PC-3 (cell line): ENCODE measurements around the gene RC3H2.

Experiments
- EZH2 ChIP-seq: fragments of 300-600 bp; sonication (generic); IDR thresholded peaks from one replicate; pipeline ENCODE4 v1.6.1; 2017; ENCODE audit warnings: antibody characterized with exemption, mild to moderate bottlenecking, low read length; ENCODE audit not compliant: unreplicated experiment
- TF ChIP-seq, protein P1 (sequence below): fragments of 300-600 bp; sonication (generic); conservative IDR thresholded peaks from 2 replicates; pipeline ENCODE4 v1.5.1; 2017; ENCODE audit warnings: antibody characterized with exemption, low read depth, mild to moderate bottlenecking, low read length

DNA sequence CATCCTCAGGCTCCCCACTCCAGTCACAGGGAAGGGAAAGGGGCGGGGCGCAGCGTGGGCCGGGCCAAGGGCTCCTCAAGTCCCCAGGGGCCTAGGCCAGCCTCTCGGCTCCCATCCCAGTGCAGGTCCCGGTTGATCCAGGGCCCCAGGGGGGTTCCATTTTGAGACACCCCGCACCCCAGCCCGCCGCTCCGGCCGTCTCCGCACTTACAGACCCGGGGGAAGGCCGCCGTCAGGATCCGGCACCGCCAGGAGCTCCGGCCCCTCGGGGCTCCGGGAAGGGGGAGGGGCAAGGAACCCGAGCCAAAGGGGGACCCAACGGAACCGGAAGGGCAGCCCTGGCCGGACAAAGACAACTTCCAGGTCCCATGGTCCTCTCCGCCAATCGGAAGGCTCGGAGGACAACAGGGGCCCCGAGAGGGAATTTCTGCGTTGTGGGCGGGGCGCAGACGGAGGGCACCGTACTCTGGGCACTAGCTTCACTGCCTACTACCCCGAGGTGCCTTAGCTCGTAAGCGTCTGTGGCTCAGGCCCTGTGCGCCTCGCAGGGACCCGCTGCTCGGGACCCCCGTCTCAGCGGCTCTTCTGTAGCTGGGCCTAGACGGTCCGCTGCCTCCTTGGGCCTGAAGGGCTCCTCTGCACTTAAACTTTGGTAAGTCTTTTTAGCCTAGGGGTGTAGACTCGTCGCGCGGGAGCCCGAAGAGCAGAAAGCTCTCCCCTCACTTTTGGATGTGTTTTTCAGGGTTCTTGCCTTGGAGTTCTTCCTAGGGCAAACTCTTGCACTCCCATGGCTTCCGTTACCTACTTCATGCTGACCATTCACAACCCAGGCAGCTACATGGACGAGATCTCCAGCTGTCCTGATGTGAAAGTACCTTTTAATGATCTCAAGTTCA is 26.3 kb upstream of the RC3H2 start, which contains the start of gene ZBTB26:
- no peak for TF ChIP-seq EZH2
- TF ChIP-seq, protein P1, sequence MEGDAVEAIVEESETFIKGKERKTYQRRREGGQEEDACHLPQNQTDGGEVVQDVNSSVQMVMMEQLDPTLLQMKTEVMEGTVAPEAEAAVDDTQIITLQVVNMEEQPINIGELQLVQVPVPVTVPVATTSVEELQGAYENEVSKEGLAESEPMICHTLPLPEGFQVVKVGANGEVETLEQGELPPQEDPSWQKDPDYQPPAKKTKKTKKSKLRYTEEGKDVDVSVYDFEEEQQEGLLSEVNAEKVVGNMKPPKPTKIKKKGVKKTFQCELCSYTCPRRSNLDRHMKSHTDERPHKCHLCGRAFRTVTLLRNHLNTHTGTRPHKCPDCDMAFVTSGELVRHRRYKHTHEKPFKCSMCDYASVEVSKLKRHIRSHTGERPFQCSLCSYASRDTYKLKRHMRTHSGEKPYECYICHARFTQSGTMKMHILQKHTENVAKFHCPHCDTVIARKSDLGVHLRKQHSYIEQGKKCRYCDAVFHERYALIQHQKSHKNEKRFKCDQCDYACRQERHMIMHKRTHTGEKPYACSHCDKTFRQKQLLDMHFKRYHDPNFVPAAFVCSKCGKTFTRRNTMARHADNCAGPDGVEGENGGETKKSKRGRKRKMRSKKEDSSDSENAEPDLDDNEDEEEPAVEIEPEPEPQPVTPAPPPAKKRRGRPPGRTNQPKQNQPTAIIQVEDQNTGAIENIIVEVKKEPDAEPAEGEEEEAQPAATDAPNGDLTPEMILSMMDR = no peak
